HG03139 (cell line): ENCODE results near the gene LYPD6B.
A peak's percentile ranks its signal among the peaks of the same experiment; 100 is the strongest.

Experiments used
- ATAC-seq: cut with Tn5 transposase; IDR thresholded peaks from one replicate; pipeline ENCODE4 v1.9.1; 2021; ENCODE audit not compliant: unreplicated experiment

LYPD6B gene

GRCh38 chr2:149038442-149039212 lies at the start of gene LYPD6B:
LYPD6B (plus strand) TSS chr2:149038699; CDS start chr2:149130949, 92,250 bp downstream.
- peak; percentile 62 for ATAC-seq

GRCh38 chr2:148989882-148990493 lies 48.5 kb upstream of the LYPD6B start:
- peak; percentile 95 for ATAC-seq

- no peak for ATAC-seq
These were observed 47.5 kb upstream of the LYPD6B start for GRCh38 chr2:148990968-148991367.

GRCh38 chr2:148992448-148992847 lies 46.1 kb upstream of the LYPD6B start:
- no peak for ATAC-seq

GRCh38 chr2:148993351-148993750 lies 45.1 kb upstream of the LYPD6B start:
- ATAC-seq: no peak

GRCh38 chr2:148994341-148994740 lies 44.2 kb upstream of the LYPD6B start:
- no peak for ATAC-seq

- ATAC-seq: no peak
These were observed 41.7 kb upstream of the LYPD6B start for GRCh38 chr2:148996805-148997204.

GRCh38 chr2:148998165-148998830 lies 40.2 kb upstream of the LYPD6B start:
- no peak for ATAC-seq

GRCh38 chr2:148998831-148999200 lies 39.7 kb upstream of the LYPD6B start:
- ATAC-seq: no peak

- no peak for ATAC-seq
These were observed 39.0 kb upstream of the LYPD6B start for GRCh38 chr2:148999451-148999921.

GRCh38 chr2:149000158-149000938 lies 38.2 kb upstream of the LYPD6B start:
- ATAC-seq: no peak

GRCh38 chr2:149001496-149001895 lies 37.0 kb upstream of the LYPD6B start:
- no peak for ATAC-seq

- no peak for ATAC-seq
These were observed 36.1 kb upstream of the LYPD6B start for GRCh38 chr2:149002378-149002890.

- ATAC-seq: no peak
These were observed 35.4 kb upstream of the LYPD6B start for GRCh38 chr2:149002891-149003740.

- no peak for ATAC-seq
These were observed 33.7 kb upstream of the LYPD6B start for GRCh38 chr2:149004836-149005235.

- ATAC-seq: no peak
These were observed 32.9 kb upstream of the LYPD6B start for GRCh38 chr2:149005471-149006077.

- no peak for ATAC-seq
These were observed 31.5 kb upstream of the LYPD6B start for GRCh38 chr2:149006883-149007543.

- ATAC-seq: no peak
These were observed 30.1 kb upstream of the LYPD6B start for GRCh38 chr2:149008381-149008780.
